Medulla oblongata (tissue), 1 donor: ENCODE data around the gene HMGN1.

ENCODE experiments used
- DNase-seq: peaks from one replicate; pipeline ENCODE4 v3.0.0-alpha.2; 2015; ENCODE audit errors: extremely low spot score

HMGN1 gene

DNA sequence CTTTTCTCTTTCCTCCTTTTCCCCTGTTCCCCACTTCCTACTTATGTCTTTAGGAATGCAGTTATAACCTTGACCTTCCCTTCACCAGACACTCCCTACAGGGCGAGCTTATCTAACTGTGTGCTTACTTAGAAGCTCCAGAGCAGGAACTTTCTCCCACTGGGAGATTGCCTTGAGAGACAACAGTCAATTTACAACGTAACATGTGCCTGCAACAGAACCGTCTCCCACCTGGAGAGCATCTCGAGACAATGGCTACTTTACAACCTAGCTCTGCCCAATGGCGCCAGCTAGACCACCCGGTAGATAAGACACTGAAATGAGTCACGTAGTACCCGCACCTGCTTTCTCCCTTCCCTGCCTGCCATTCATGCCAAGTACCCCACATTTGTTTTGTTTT lies 16.7 kb downstream of the HMGN1 start:
- no peak for DNase-seq

DNA sequence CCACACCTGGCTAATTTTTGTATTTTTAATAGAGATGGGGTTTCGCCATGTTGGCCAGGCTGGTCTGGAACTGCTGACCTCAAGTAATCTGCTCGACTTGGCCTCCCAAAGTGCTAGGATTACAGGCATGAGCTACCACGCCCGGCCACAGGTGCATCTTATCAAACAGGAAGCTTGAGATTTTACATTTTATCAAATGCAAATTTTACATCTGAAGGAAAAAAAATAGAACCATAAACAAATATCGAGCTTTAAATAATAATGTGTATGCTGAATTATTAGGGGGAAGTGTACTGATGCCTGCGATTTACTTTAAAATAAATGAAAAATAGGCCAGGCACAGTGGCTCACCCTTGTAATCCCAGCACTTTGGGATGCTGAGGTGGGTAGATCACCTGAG lies 18.9 kb downstream of the HMGN1 start:
- no peak for DNase-seq

DNA sequence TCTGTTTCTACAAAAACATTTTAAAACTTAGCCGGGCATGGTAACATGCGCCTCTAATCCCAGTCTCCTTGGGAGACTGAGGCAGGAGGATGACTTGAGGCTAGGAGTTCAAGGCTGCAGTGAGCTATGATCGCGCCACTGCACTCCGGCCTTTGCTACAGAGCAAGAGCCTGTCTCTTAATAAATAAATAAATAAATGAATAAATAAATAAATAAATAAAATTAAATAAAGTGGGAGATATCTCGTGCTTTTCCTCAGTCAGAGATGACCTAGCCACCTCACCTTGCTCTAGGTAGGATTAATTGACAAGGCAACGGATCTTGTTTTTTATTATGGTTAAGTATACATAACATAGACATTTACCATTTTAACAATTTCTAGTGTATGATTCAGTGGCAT lies 21.2 kb downstream of the HMGN1 start:
- DNase-seq: no peak

DNA sequence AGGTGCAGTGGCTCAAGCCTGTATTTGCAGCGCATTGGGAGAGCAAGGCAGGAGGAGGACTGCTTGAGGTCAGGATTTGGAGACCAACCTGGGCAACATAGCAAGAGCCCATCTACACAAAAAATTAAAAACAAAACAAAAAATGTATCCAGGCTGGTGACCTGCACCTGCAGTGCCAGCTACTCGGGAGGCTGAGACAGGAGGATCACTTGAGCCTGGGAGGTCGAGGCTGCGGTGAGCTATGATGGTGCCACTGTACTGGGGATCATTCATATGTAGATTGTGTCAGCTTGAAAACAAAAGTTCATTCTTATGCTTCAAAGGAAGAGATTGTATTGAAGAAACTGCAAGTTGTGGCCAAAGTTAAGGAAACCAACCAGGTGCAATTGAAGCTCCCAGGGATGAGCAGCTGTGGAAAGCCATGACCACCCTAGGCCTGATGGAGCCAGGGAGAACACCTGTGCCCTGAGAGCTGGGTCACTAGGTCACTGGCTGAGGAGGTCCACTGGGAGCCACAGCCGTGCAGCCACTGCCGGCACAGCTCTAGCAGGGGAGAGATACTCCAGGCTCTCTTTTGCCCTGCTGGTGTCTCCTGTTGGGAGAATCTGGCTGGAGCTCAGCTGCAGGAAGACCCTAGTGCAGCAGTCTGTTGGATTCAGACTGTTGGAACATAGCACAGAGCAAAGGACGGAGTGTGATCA lies 22.1 kb downstream of the HMGN1 start:
- DNase-seq: no peak

DNA sequence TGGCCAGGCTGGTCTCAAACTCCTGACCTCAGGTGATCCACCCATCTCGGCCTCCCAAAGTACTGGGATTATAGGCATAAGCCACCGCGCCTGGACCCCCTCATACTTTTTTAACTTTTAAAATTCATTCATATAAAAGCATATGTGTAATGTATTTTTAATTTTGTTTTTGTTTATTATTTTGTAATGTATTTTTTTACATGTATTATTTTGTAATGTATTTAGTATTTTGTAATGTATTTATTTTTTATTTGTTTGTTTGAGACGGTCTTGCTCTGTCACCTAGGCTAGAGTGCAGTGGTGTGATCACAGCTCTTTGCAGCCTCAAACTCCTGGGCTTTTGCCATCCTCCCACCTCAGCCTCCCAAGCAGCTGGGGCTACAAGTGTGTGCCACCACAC lies 23.4 kb downstream of the HMGN1 start:
- DNase-seq: no peak

DNA sequence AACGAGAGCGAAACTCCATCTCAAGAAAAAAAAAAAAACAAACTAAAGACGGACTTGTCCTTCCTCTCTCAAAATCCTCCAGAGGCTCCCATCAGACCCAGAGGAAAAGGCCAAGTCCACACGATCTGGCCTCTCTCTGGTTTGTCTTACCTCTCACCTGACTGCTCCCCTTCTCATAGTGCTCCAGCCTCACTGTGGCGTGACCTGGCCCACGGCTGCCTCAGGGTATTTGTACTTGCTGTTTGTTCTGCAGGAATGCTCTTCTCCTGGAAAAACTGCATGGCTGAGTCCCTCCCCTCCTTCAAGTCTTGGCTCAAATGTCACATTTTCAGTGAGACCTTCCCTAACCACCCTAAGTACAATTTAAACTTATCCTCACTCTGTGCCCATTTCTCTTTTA lies 27.5 kb downstream of the HMGN1 start:
- DNase-seq: no peak

DNA sequence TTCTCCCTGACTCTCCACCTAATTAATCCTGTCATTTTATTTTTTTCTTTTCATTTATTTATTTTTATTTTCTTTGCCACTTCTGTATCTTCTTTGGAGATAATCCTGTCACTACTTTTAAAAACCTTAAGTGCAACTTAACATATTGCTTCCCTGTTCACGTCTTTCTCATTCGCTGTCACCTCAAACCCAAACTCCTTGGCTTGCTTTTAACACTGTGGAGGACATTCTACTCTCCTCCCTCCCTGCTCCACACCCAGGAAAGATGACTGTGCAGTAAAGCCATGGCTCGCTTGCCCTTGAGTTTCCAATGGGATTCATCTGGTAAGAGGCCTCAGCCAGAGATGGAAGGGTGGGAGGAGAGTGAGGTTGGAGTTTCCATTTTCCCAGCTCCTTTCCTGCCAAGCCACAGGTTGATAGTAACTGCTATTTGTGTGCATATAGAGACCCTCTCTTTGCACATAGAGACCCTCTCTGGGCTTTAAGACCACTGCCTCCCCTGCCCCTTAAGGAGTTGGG lies 29.0 kb downstream of the HMGN1 start:
- DNase-seq: no peak

DNA sequence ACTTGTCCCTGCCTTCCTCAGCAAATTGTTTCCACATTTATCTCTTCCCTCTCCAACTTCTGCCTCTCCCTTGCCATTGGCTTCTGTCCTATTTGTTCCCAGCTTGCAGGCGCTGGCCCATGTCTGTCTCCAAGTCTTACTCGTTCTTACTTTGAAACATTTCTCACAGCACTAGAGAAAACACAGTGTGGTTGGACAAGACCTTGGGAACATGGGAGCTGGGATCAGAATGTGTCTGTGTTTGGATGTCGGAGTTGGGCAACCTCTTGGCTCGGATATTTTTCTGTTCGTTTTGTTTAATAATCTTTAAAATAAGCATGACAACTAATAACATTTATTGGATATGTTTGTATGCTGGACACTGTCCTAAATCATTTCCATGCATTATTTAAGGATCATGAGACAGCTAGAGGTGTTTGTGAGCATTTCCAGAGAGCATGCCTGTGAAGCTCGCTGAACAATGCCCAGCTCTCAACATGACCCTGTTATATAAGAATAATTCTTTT lies 29.6 kb downstream of the HMGN1 start:
- peak; percentile 38 for DNase-seq

DNA sequence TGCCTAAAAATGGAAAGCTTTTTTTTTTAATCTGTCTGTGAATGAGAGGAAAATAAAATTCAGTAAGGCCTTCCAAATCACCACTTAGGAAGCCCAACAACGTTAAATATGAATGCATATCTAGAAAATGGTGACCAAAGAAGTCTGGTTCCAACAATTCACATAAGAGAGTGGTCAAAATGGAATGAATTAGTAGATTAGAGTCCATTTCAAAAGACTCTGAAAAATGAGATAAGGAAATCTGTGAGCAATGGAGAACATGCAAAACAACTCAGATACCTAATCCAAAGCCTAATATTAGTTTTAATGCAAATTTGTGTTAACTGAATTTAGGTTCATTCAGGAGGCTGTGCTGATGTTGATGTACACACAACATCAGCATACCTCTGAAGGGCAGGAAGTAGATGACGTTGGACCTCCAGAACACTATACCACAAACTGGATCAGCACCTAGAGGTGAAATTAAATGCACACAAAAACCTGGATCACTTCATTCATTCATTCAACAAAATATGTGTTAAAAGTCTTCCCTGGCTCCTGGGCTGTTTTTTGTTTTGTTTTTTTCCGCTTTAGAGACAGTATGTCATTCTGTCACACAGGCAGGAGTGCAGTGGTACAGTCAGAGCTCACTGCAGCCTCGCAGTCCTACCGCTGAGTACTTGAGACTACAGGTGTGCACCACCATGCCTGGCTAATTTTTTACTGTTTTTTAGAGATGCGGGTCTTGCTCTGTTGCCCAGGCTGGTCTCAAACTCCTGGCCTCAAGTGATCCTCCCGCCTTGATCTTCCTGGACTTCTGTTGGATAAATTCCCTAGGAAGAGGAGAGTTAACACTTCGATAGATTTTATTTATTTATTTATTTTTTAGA lies 30.6 kb downstream of the HMGN1 start:
- no peak for DNase-seq

DNA sequence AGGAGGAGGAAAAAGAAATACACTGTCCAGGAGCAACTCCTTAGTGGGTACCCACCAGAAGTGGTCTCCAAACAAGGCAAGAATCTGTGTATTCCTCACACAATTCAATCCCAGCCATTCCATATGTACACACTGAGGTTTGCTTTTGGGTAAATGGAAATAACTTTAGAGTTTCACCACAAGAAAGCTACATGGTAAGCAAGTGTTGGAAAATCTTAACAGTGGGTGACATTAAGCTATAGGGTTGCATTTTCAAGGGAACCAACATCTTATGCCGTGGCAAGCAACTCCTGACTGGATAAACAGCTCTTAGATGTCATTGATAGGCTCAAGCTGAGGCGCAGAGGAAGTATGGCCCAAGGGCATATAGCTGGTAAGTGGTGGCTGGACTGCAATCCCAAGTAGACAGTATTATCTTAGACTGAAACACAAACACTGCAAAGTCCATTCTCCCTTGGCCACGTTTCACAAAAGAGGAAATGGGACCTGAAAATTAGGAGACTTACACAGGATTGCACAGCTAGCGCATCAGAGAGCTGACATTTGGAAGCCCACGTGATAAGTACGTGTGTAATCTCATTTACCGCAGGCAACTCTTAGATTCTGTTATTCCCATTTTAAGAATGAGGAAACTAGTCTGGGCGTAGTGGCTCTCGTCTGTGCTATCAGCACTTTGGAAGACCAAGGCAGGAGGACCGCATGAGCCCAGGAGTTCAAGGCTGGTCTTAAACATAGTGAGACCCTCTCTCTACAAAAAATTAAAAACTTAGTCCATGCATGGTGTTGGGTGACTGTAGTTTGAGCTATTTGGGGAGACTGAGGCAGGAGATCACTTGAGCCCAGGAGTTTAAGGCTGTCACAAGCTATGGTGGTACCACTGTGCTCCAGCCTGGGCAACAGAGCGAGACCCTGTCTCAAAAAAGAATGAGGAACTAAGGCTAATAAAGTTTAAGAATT lies 31.5 kb downstream of the HMGN1 start:
- peak; percentile 82 for DNase-seq

DNA sequence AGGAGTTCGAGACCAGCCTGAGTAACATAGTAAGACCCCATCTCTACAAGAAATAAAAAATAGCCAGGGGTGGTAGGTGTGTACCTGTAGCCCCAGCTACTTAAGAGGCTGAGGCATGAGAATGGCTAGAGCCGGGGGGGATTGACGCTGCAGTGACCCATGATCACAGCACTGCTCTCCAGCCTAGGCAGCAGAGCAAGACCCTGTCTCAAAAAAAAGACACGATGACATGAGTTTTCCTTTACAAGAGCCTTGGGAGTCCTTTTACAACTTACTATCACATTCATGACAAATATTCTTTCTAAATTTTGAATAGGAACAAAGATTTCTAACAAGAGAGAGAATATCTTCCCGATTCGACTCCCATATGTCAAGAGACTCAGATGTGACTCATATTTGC lies 32.2 kb downstream of the HMGN1 start:
- no peak for DNase-seq

DNA sequence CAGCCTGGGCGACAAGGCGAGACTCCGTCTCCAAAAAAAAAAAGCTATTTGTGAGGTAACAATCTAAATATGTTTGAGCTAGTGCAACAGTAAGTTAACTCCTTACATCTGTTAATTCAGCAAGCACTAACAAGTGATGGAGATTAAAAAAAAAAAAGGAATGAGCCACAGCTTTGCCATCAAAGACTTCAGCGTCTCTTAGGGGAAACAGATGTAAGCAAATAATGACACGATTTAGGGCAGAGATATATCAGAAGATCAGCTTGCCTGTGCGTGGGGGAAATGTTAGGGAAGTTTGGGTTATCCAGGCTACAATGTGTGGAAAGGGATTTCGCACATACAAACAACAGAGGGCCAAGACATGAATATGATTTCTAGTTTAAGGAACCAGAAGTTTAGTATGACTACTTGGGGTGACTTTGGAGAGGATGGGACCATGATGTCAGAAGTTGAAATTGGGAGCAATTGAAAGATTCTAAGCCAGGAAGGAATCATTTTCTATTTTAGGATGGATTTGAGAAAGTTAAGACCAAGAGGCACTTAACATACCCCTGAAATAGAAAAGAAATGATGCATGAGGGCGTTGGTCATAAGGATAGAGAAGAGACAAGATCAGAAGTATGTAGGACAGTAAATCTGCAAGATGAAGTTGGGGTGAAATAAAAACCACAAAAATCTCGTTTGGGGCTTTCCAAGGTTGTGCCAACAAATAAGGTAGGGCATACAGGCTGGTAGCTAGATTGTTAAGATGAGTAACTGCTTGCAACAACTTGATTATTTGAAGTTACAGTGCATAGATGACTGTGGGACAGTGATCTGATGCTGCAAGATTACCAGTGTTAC lies 33.1 kb downstream of the HMGN1 start:
- no peak for DNase-seq

DNA sequence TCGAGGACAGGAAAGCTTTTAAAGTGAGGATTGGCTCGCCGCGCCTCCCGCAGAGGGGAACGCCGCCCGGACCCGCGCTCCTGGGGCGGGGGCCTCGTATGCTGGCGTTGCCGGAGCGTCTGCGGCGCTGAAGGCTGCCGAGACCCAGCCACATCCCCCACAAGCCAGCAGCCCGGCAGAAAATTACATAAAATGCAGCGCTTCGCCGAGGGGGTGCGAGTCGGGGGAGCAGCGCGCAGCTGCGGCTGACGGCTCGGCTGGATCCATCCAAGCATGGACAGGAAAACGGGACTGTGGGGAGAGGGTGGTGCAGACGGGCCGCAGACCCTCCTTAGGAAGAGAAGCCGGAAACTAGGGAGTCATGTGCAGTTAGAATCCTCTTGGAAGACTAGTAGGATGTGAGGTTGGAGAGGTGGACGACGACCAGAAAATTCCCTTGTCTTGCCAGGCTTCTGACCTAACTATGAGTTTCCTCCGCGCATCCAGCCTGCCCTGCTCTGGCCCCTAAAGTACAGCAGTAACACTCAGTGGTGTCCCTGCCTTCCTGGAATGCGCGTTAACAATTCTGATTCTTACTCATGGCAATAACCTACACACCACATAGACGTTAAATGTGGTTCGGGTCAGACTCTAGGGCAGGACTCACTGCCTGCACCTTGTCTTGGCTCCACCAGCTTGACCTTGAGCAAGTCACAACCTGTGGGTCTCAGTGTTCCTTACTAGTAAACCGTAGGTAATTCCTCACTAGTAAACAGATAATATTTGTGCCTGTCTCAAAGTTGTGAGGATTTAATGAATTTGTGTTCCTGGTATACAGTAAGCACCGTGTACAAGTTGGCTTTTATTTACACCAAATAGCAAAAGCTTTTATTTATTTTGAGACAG lies 34.5 kb downstream of the HMGN1 start:
- peak; percentile 64 for DNase-seq

DNA sequence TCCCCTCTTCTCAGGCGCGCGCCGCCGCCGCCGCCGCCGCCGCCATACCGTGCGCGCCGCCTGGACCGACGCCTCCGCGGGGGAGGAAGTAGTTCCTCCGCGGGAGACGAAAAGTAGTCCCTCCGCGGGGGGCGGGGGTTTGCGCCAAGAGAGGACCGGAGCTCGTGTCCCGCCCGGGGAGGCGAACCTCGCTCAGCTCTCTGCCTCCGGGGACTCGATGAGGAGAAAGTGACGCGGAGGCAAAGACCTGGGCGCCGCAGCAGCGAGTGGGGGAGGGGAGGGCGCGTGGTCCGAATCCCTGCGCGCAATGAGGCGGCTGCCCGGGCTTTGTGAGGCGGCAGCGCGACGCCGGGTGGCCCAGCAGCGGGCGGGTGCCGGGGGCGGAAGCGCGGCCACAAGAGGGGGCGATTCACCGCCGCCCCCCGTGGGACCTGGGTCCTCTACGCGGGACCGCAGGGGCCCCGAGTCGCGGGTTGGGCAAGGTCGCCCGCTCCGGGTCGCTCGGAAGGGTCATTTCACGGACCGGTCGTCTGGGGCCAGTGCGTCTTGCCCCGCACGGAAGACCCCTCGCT lies 35.2 kb downstream of the HMGN1 start, which contains the start of gene BRWD1:
Gene BRWD1 (minus strand): TSS at position 62 of the 572 bp plus-strand sequence. CDS start 141 bp downstream, outside the sequence.
- DNase-seq: peak; percentile 78

DNA sequence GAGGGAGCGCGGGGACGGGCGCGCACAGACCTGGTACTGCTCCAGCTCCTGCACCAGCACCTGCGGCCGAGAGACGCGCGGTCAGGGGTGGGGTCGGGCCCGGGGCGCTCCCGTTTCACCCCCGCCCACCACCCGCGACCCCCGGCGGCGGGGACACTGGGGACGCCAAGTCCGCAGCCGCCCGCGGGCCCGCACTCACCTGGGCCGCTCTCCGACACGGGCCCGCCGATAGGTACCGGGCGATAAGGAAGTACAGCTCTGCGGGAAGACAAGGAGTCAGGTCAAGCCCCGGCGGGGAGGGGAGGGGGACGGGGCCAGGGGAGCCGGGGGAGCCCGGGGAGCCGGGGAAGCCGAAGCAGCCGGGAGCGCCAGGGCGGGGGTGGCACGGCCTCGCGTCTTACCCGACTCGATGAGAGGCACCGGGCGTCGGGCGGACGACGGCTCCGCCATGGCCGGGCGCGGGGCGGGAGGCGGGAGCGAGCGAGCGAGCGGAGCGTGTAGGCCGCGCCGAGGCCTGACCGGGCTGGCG lies 35.8 kb downstream of the HMGN1 start:
- DNase-seq: no peak

DNA sequence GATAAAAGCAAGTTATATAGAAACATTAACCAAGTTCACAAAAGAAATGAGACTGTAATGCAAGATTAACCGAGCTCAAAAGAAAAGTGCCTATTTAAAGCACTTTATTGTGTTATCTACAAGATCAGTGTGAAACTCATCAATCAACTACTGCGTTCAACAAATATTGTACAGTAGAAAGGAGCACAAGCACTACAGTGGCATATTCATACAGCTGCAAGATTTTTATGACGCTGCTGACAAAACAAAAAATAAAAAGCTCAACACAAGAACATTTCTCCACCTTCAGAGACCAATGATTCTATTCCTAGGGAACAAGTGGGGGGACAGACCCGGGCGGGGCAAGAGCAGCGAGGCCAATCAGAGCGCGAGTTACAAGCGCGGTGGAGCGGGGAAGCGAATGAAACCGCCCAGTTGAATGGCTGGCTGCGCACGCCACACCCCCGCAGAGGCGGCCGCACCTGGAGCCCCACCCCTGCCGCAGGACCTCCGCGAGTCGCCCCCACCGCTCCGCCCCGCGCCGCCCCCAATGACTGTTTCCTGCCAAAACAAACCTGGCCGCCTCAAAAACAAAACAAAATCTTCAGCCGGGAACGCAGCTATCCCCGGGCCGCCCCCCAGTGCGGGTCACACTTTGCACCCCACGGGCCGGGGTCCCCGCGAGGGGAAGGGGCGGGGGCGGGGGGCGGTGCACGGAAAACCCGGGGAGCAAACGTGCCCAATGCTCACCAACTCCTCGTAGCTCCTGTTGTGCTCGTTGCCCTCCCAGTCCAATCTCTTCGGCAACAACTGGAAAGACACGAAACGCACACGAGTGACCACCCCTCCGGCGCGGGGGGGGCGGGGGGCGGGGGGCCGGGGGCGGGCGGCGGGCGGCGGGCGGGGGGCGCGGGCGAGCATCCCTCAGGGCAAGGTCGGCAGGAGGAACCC lies 36.5 kb downstream of the HMGN1 start:
- peak; percentile 95 for DNase-seq

DNA sequence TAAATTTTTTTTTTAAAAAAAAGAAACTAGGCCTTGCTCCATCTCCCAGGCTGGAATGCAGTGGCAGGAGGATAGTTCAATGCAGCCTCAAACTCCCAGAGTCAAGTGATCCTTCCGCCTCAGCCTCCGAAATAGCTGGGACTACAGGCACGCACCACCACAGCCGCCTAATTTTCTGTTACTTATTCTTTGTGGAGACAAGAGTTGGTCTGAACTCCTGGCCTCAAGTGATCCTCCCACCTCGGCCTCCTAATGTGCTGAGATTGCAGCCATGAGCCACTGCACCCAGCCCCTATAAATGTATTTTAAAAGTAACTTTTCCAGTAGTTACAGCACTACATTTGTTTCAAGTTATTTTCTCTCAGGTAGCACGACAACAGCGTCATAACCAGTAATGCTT lies 37.7 kb downstream of the HMGN1 start:
- DNase-seq: no peak

DNA sequence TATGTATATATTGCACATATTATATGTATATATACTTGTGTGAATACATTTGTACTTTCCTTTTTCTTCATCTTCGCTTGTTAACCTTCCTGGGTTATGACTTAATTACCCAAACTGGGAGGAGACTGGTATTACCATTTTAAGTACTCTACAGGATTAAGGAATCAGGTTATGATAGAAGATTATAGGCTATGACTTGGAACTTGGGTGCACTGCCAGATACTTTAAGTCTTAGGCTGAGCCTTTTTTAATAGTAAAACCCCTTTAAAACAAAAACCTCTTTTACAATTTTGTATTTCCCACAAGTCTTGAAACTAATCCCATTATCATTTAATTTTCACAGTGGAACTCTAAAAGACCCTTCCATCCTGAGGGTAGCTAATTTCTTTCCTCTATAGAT lies 41.4 kb downstream of the HMGN1 start:
- DNase-seq: no peak
